Adrenal gland (tissue), 12 donors: ENCODE measurements around the gene RAB27A. TPM values are rescaled to one million over a fixed set of nuclear protein-coding genes. Genes with fewer than 3 reads are reported as not detected.

Experiments used
- DNase-seq, 7 donors: peaks; one replicate each; pipeline ENCODE4 v3.0.0-alpha.2; 2019 to 2020
- H3K27ac ChIP-seq, 5 donors: fragments of 200-600 bp; sonication (generic) in 4 of 5; 1 replicate in 3 of 5; 2 replicates in 2 of 5; pipeline versions ENCODE4 v1.5.1 to v1.8.0; 2016 to 2020; ENCODE audit warnings: mild to moderate bottlenecking in 1 of 5
- H3K27me3 ChIP-seq: fragments of 200-600 bp; 2 replicates; pipeline ENCODE4 v1.8.0; 2021
- H3K36me3 ChIP-seq, 2 donors: fragments of 200-600 bp; replicated peaks in 1 of 2; 1 replicate in 1 of 2; 2 replicates in 1 of 2; pipeline versions ENCODE4 v1.5.1 to v1.8.0; 2018 to 2022
- H3K4me1 ChIP-seq, 2 donors: fragments of 200-600 bp; replicated peaks in 1 of 2; 1 replicate in 1 of 2; 2 replicates in 1 of 2; pipeline versions ENCODE4 v1.5.1 to v1.8.0; 2018 to 2021
- H3K4me3 ChIP-seq, 4 donors: fragments of 200-600 bp; sonication (generic) in 3 of 4; one replicate each; pipeline ENCODE4 v1.5.1; 2016 to 2018
- H3K9me3 ChIP-seq, 3 donors: fragments of 200-600 bp; sonication (generic) in 1 of 3; replicated peaks in 1 of 3; 1 replicate in 2 of 3; 2 replicates in 1 of 3; pipeline versions ENCODE4 v1.5.1 to v1.8.0; 2016 to 2021
- CTCF ChIP-seq, 6 experiments: fragments of 450-650 bp in 4 of 6; fragments of 200-600 bp in 2 of 6; sonication (generic) in 1 of 6; IDR thresholded peaks; 1 replicate in 5 of 6; 2 replicates in 1 of 6; pipeline versions ENCODE4 v1.5.1 to v1.8.0; 2016 to 2021; ENCODE audit warnings: antibody characterized with exemption in 6 of 6, mild to moderate bottlenecking in 2 of 6, moderate library complexity in 1 of 6
- POLR2A ChIP-seq, 2 donors: fragments of 450-650 bp; IDR thresholded peaks; one replicate each; pipeline ENCODE4 v1.6.1; 2017; ENCODE audit warnings: antibody characterized with exemption in 2 of 2, mild to moderate bottlenecking in 2 of 2, moderate library complexity in 1 of 2
- WGBS, 4 donors: extraction: QIAGEN DNeasy Blood & Tissue Kit in 2 of 4; methylation state at CpG; one replicate each; pipeline versions ENCODE4 v1.1.5 to v1.1.7; 2013 to 2017; 5-methylcytosine and 5-hydroxymethylcytosine counted together
- intact Hi-C, 2 donors: fragments of 100-400 bp; cut with DNase I; formaldehyde crosslinking; loops; one replicate each; pipeline versions ENCODE4 v1.14.1 to v1.15.0; 2022 to 2023
- polyA plus RNA-seq, 3 donors: library from polyadenylated mRNA; stranded (reverse); fragments of 200-250 nt in 2 of 3; fragments of 350-450 nt in 1 of 3; fragmentation: Illumina TruSeq in 1 of 3; extraction: RNeasy Lipid Tissue Mini Kit (QIAGEN cat#74804) in 1 of 3; gene quantifications; one replicate each; pipeline ENCODE4 v1.2.3, GENCODE V29; 2013 to 2014
- total RNA-seq, 9 donors: library from RNA; depleted of rRNA in 4 of 9; stranded (reverse); fragments of >200 nt in 4 of 9; fragments of 120-200 nt in 1 of 9; fragmentation: NEBNext Ultra II Directional in 1 of 9; extraction: Animal tissue kit (Norgen Biotek cat#: 25700) in 1 of 9; gene quantifications; one replicate each; pipeline versions ENCODE4 v1.1.0 to v1.2.4, GENCODE V29; 2013 to 2023
- donor health status: healthy with polysubstance abuse.
- donor health status: Bipolar disorder and iron deficiency.
- donor health status: DM: yes; HTN: yes; CAD: no.
- donor health status: DM: no; HTN: no; CAD: no.
- donor health status: DM: no; HTN: no; CAD: no.
- donor health status: DM: yes; HTN: yes; CAD: no.

The RAB27A gene
- total and polyA plus RNA-seq, 12 donors = 7.1 to 102 (median 32.2) TPM

- Histone ChIP-seq H3K9me3 (no peaks in the 10 kb centered on the region), H3K4me1 (peaks cover 16 to 32% of the 10 kb centered on the region in 2 donors), H3K4me3 (no peak overlapping the region), H3K27me3 (no peaks in the 10 kb centered on the region), H3K27ac (peak overlapping the region in 3 of 5 donors; percentile 46 to 52 (median 51)), H3K36me3 (no peaks in the 10 kb centered on the region)
- WGBS, 4 donors = 36 to 55% (median 41%) methylated on average over 5 of the region's 5 CpGs
- peak; percentile 36 to 74 (median 63) for DNase-seq
- TF ChIP-seq POLR2A (IDR thresholded peaks at IDR 0.05) (no peak), CTCF (IDR thresholded peaks at IDR 0.05) (no peak)
- intact Hi-C loops = no loop called here
Observed at GRCh38 chr15:55276324-55276723, 13.3 kb downstream of the RAB27A start.

- no peak overlapping the region for H3K27ac ChIP-seq
- peaks cover 5 to 26% of the 10 kb centered on the region in 2 donors for H3K4me1 ChIP-seq
- H3K36me3 ChIP-seq = no peaks in the 10 kb centered on the region
- no peak for TF ChIP-seq CTCF (IDR thresholded peaks at IDR 0.05)
- TF ChIP-seq POLR2A (IDR thresholded peaks at IDR 0.05) = no peak
- no peak overlapping the region for H3K4me3 ChIP-seq
- intact Hi-C loops = no loop called here
- DNase-seq = no peak
- no peaks in the 10 kb centered on the region for H3K9me3 ChIP-seq
- no peaks in the 10 kb centered on the region for H3K27me3 ChIP-seq
- 89 to 91% (median 90%) methylated on average over 6 of the region's 6 CpGs for WGBS, 4 donors
Observed at GRCh38 chr15:55270291-55270690, 19.3 kb downstream of the RAB27A start.

GRCh38 chr15:55268176-55268695 lies 21.4 kb downstream of the RAB27A start:
- H3K4me3 ChIP-seq = no peak overlapping the region
- no peak for DNase-seq
- no peak for TF ChIP-seq POLR2A (IDR thresholded peaks at IDR 0.05)
- TF ChIP-seq CTCF (IDR thresholded peaks at IDR 0.05) = no peak
- WGBS, 4 donors = 81 to 100% (median 96%) methylated on average over 2 of the region's 2 CpGs
- peaks cover 5 to 26% of the 10 kb centered on the region in 2 donors for H3K4me1 ChIP-seq
- no peaks in the 10 kb centered on the region for H3K9me3 ChIP-seq
- no peaks in the 10 kb centered on the region for H3K36me3 ChIP-seq
- H3K27me3 ChIP-seq = no peaks in the 10 kb centered on the region
- intact Hi-C loops = no loop called here
- H3K27ac ChIP-seq = peak overlapping the region in 3 of 5 donors; percentile 43 to 83 (median 75)

- peak; percentile 43 to 79 (median 65) for DNase-seq
- WGBS, 4 donors = 21 to 24% (median 23%) methylated on average over 10 of the region's 10 CpGs
- TF ChIP-seq POLR2A (IDR thresholded peaks at IDR 0.05) (peak in 1 of 2 donors; percentile 5), CTCF (IDR thresholded peaks at IDR 0.05) (no peak)
- Histone ChIP-seq H3K27ac (peak overlapping the region; percentile 21 to 83 (median 75)), H3K4me3 (peak overlapping the region in 2 of 4 donors; percentile 2 to 21), H3K36me3 (no peaks in the 10 kb centered on the region), H3K9me3 (no peaks in the 10 kb centered on the region), H3K27me3 (no peaks in the 10 kb centered on the region), H3K4me1 (peaks cover 5 to 26% of the 10 kb centered on the region in 2 donors)
- intact Hi-C loops = no loop called here
Observed at GRCh38 chr15:55267401-55268175, 22.0 kb downstream of the RAB27A start.
